ENCODE results near the gene CDH11. TPM values are rescaled to one million over a fixed set of nuclear protein-coding genes. Genes with fewer than 3 reads are reported as not detected.

The CDH11 gene
- under 1 TPM; 0.10 to 0.66 (median 0.35) TPM for total RNA-seq

- no peak for ATAC-seq
- no peak within 1 kb of the TSS for H3K4me3 Mint-ChIP-seq
These were observed at the start of gene CDH11 for GRCh38 chr16:65121870-65122723. TSS of gene CDH11 (minus strand) at chr16:65122063. CDS start at chr16:65004869, 117,194 bp downstream.

GRCh38 chr16:65154321-65154720, 32.5 kb upstream of the CDH11 start:
- H3K4me3 Mint-ChIP-seq, result no peak overlapping the region

More at GRCh38 chr16:65121870-65122723, at the start of gene CDH11:
- H3K9me3 Mint-ChIP-seq, result no peaks in the 10 kb centered on the region
- peaks cover 40% of the 10 kb centered on the region for H3K27me3 Mint-ChIP-seq (ENCODE audit: low read depth)
- H3K4me1 Mint-ChIP-seq (ENCODE audit: low read depth), result no peaks in the 10 kb centered on the region
- H3K36me3 Mint-ChIP-seq (ENCODE audit: insufficient read depth), result no peaks in the 10 kb centered on the region
- DNase-seq, result no peak

GRCh38 chr16:65153365-65154105, 31.7 kb upstream of the CDH11 start:
- Mint-ChIP-seq H3K27me3 (ENCODE audit: low read depth) (no peaks in the 10 kb centered on the region), H3K4me1 (ENCODE audit: low read depth) (no peaks in the 10 kb centered on the region), H3K4me3 (no peak overlapping the region), H3K36me3 (ENCODE audit: insufficient read depth) (no peaks in the 10 kb centered on the region), H3K9me3 (peaks cover 7% of the 10 kb centered on the region)
- ATAC-seq, result no peak
- no peak for DNase-seq

More at GRCh38 chr16:65154321-65154720, 32.5 kb upstream of the CDH11 start:
- ATAC-seq (no peak), DNase-seq (no peak)
- Mint-ChIP-seq H3K36me3 (ENCODE audit: insufficient read depth) (no peaks in the 10 kb centered on the region), H3K27me3 (ENCODE audit: low read depth) (no peaks in the 10 kb centered on the region), H3K9me3 (peaks cover 9% of the 10 kb centered on the region), H3K4me1 (ENCODE audit: low read depth) (no peaks in the 10 kb centered on the region)

- no peaks in the 10 kb centered on the region for H3K27me3 Mint-ChIP-seq (ENCODE audit: low read depth)
- no peak overlapping the region for H3K4me3 Mint-ChIP-seq
- no peaks in the 10 kb centered on the region for H3K4me1 Mint-ChIP-seq (ENCODE audit: low read depth)
- no peak for DNase-seq
- no peaks in the 10 kb centered on the region for H3K9me3 Mint-ChIP-seq
- ATAC-seq, result no peak
- no peaks in the 10 kb centered on the region for H3K36me3 Mint-ChIP-seq (ENCODE audit: insufficient read depth)
These were observed 26.9 kb upstream of the CDH11 start for GRCh38 chr16:65148804-65149203.

GRCh38 chr16:65142276-65142675, 20.4 kb upstream of the CDH11 start:
- Mint-ChIP-seq H3K4me3 (no peak overlapping the region), H3K9me3 (peaks cover 7% of the 10 kb centered on the region), H3K36me3 (ENCODE audit: insufficient read depth) (no peaks in the 10 kb centered on the region), H3K27me3 (ENCODE audit: low read depth) (no peaks in the 10 kb centered on the region), H3K4me1 (ENCODE audit: low read depth) (no peaks in the 10 kb centered on the region)
- DNase-seq, result no peak
- ATAC-seq, result no peak

GRCh38 chr16:65136681-65137080, 14.8 kb upstream of the CDH11 start:
- H3K4me3 Mint-ChIP-seq, result no peak overlapping the region
- no peaks in the 10 kb centered on the region for H3K36me3 Mint-ChIP-seq (ENCODE audit: insufficient read depth)
- H3K9me3 Mint-ChIP-seq, result peaks cover 3% of the 10 kb centered on the region
- no peaks in the 10 kb centered on the region for H3K4me1 Mint-ChIP-seq (ENCODE audit: low read depth)
- ATAC-seq, result no peak
- no peaks in the 10 kb centered on the region for H3K27me3 Mint-ChIP-seq (ENCODE audit: low read depth)
- no peak for DNase-seq

- ATAC-seq, result no peak
- DNase-seq, result no peak
- H3K36me3 Mint-ChIP-seq (ENCODE audit: insufficient read depth), result no peaks in the 10 kb centered on the region
- H3K27me3 Mint-ChIP-seq (ENCODE audit: low read depth), result peaks cover 19% of the 10 kb centered on the region
- no peak overlapping the region for H3K4me3 Mint-ChIP-seq
- H3K4me1 Mint-ChIP-seq (ENCODE audit: low read depth), result no peaks in the 10 kb centered on the region
- H3K9me3 Mint-ChIP-seq, result no peaks in the 10 kb centered on the region
These were observed 5.2 kb upstream of the CDH11 start for GRCh38 chr16:65126845-65127624.

- Mint-ChIP-seq H3K4me3 (no peak overlapping the region), H3K9me3 (no peaks in the 10 kb centered on the region), H3K4me1 (ENCODE audit: low read depth) (no peaks in the 10 kb centered on the region), H3K36me3 (ENCODE audit: insufficient read depth) (no peaks in the 10 kb centered on the region), H3K27me3 (ENCODE audit: low read depth) (peaks cover 24% of the 10 kb centered on the region)
- ATAC-seq, result no peak
- DNase-seq, result no peak
These were observed 4.0 kb upstream of the CDH11 start for GRCh38 chr16:65125871-65126270.

- Mint-ChIP-seq H3K9me3 (no peaks in the 10 kb centered on the region), H3K4me1 (ENCODE audit: low read depth) (no peaks in the 10 kb centered on the region), H3K27me3 (ENCODE audit: low read depth) (peaks cover 30% of the 10 kb centered on the region), H3K4me3 (no peak overlapping the region), H3K36me3 (ENCODE audit: insufficient read depth) (no peaks in the 10 kb centered on the region)
- ATAC-seq (no peak), DNase-seq (no peak)
These were observed 3.5 kb upstream of the CDH11 start for GRCh38 chr16:65125322-65125721.

- Mint-ChIP-seq H3K9me3 (no peaks in the 10 kb centered on the region), H3K4me1 (ENCODE audit: low read depth) (no peaks in the 10 kb centered on the region), H3K4me3 (no peak overlapping the region), H3K27me3 (ENCODE audit: low read depth) (peaks cover 35% of the 10 kb centered on the region), H3K36me3 (ENCODE audit: insufficient read depth) (no peaks in the 10 kb centered on the region)
- ATAC-seq, result no peak
- DNase-seq, result no peak
These were observed 2.7 kb upstream of the CDH11 start for GRCh38 chr16:65124596-65124995.

- Mint-ChIP-seq H3K36me3 (ENCODE audit: insufficient read depth) (no peaks in the 10 kb centered on the region), H3K27me3 (ENCODE audit: low read depth) (peaks cover 35% of the 10 kb centered on the region), H3K4me1 (ENCODE audit: low read depth) (no peaks in the 10 kb centered on the region), H3K9me3 (no peaks in the 10 kb centered on the region), H3K4me3 (no peak overlapping the region)
- ATAC-seq (no peak), DNase-seq (no peak)
These were observed 2.3 kb upstream of the CDH11 start for GRCh38 chr16:65124212-65124548.

GRCh38 chr16:65123396-65124211, 1.7 kb upstream of the CDH11 start:
- H3K4me1 Mint-ChIP-seq (ENCODE audit: low read depth), result no peaks in the 10 kb centered on the region
- H3K27me3 Mint-ChIP-seq (ENCODE audit: low read depth), result peaks cover 40% of the 10 kb centered on the region
- H3K9me3 Mint-ChIP-seq, result no peaks in the 10 kb centered on the region
- no peak overlapping the region for H3K4me3 Mint-ChIP-seq
- H3K36me3 Mint-ChIP-seq (ENCODE audit: insufficient read depth), result no peaks in the 10 kb centered on the region
- DNase-seq (no peak), ATAC-seq (no peak)

- H3K9me3 Mint-ChIP-seq, result no peaks in the 10 kb centered on the region
- H3K4me3 Mint-ChIP-seq, result no peak overlapping the region
- H3K4me1 Mint-ChIP-seq (ENCODE audit: low read depth), result no peaks in the 10 kb centered on the region
- DNase-seq (no peak), ATAC-seq (no peak)
- no peaks in the 10 kb centered on the region for H3K36me3 Mint-ChIP-seq (ENCODE audit: insufficient read depth)
- peaks cover 40% of the 10 kb centered on the region for H3K27me3 Mint-ChIP-seq (ENCODE audit: low read depth)
These were observed 997 bp upstream of the CDH11 start for GRCh38 chr16:65122724-65123395.

Measured in activated T-cell treated with anti-CD3 and anti-CD28 coated beads, Interleukin-2, amount 50 U/mL, for 4 hours (primary cell).